ENCODE results near the gene TMEM123. TPM values are rescaled to one million over a fixed set of nuclear protein-coding genes. Genes with fewer than 3 reads are reported as not detected.
"Not testable (repeated sequence)": the region's sequence is repeated elsewhere in the genome, so short reads cannot be mapped to it uniquely, and the experiment has no call there.

TMEM123 gene
- polyA plus RNA-seq, 3 donors from 2014 or later = 288 to 309 (median 289) TPM

- H3K27ac Mint-ChIP-seq = no peak overlapping the region
- peaks cover 0 to 9% (median 4%) of the 10 kb centered on the region in 3 donors for H3K27me3 Mint-ChIP-seq (ENCODE audit: low read depth in 3 of 3)
- DNase-seq = no peak
- peaks cover 14 to 38% (median 20%) of the 10 kb centered on the region in 3 donors for H3K36me3 Mint-ChIP-seq
- no peak overlapping the region for H3K4me3 Mint-ChIP-seq
- peaks cover 45 to 61% of the 10 kb centered on the region in 2 donors for H3K4me1 Mint-ChIP-seq
- H3K9me3 Mint-ChIP-seq = peaks cover 0 to 2% (median 0%) of the 10 kb centered on the region in 6 donors
Measured at GRCh38 chr11:102436561-102436960, 16.0 kb downstream of the TMEM123 start.

DNA sequence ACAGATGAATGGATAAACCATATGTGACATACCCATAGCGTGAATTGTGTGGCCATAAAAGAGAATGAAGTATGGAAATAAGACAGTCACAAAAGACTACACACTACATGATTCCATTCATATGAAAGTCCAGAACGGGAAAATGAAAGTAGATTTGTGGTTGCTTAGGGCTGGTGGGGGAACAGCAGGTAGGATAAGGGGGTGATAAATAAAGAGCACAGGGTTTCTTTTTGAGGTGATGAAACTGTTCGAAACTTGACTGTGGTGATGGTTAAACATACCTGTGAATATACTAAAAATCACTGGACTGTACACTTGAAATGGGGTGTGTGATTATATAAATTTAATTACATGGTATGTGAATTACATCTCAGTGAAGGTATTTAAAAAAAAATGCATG, 16.9 kb downstream of the TMEM123 start:
- Mint-ChIP-seq H3K4me3 (no peak overlapping the region), H3K27ac (no peak overlapping the region), H3K9me3 (peaks cover 0 to 2% (median 0%) of the 10 kb centered on the region in 6 donors), H3K4me1 (peaks cover 42 to 60% of the 10 kb centered on the region in 2 donors), H3K36me3 (peaks cover 14 to 42% (median 24%) of the 10 kb centered on the region in 3 donors), H3K27me3 (ENCODE audit: low read depth in 3 of 3) (peaks cover 0 to 10% (median 3%) of the 10 kb centered on the region in 3 donors)
- DNase-seq = no peak

GRCh38 chr11:102433571-102433970, 19.0 kb downstream of the TMEM123 start:
- H3K27ac Mint-ChIP-seq; H3K4me3 Mint-ChIP-seq; H3K27me3 Mint-ChIP-seq (ENCODE audit: low read depth in 3 of 3); H3K9me3 Mint-ChIP-seq; DNase-seq: not testable (repeated sequence)
- Mint-ChIP-seq H3K36me3 (peaks cover 14 to 47% (median 24%) of the 10 kb centered on the region in 3 donors), H3K4me1 (peaks cover 41 to 59% of the 10 kb centered on the region in 2 donors)

DNA sequence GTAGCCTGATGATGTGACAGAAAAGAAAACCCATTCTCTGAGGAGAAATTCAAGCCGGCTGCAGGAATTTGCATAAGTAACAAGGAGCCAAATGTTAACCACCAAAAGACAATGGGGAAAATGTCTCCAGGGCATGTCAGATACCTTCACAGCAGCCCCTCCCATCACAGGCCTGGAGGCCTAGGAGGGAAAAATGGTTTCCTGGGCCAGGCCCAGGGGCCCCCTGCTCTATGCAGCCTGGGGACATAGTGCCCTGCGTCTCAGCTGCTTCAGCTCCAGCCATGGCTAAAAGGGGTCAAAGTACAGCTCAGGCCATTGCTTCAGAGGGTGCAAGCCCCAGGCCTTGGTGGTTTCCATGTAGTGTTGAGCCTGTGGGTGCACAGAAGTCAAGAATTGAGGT, 20.0 kb downstream of the TMEM123 start:
- H3K9me3 Mint-ChIP-seq; H3K4me3 Mint-ChIP-seq; H3K27me3 Mint-ChIP-seq (ENCODE audit: low read depth in 3 of 3); DNase-seq; H3K27ac Mint-ChIP-seq: not testable (repeated sequence)
- Mint-ChIP-seq H3K4me1 (peaks cover 36 to 52% of the 10 kb centered on the region in 2 donors), H3K36me3 (peaks cover 11 to 43% (median 24%) of the 10 kb centered on the region in 3 donors)

DNA sequence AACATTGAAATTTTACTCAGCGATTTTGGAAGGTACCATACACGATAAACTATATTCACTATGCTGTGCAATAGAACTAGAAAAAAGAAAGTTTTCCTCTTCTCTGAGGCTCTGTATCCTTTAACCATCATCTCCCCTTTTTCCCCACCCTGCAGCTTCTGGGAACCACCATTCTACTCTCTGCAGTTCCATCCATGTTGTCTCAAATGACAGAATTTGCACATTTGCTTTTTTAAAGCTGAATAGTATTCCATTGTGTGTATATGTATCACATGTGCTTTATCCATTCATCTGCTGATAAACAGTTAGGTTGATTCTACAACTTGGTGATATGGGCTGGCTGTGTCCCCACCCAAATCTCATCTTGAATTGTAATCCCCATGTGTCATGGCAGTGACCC, 21.2 kb downstream of the TMEM123 start:
- H3K36me3 Mint-ChIP-seq = peaks cover 11 to 39% (median 23%) of the 10 kb centered on the region in 3 donors
- no peak for DNase-seq
- peaks cover 0 to 5% (median 0%) of the 10 kb centered on the region in 3 donors for H3K27me3 Mint-ChIP-seq (ENCODE audit: low read depth in 3 of 3)
- H3K9me3 Mint-ChIP-seq = peaks cover 0 to 2% (median 0%) of the 10 kb centered on the region in 6 donors
- peaks cover 36 to 50% of the 10 kb centered on the region in 2 donors for H3K4me1 Mint-ChIP-seq
- H3K27ac Mint-ChIP-seq = no peak overlapping the region
- no peak overlapping the region for H3K4me3 Mint-ChIP-seq

- peaks cover 7 to 33% (median 19%) of the 10 kb centered on the region in 3 donors for H3K36me3 Mint-ChIP-seq
- H3K27me3 Mint-ChIP-seq (ENCODE audit: low read depth in 3 of 3) = peaks cover 0 to 5% (median 0%) of the 10 kb centered on the region in 3 donors
- no peak for DNase-seq
- peaks cover 0 to 2% (median 0%) of the 10 kb centered on the region in 6 donors for H3K9me3 Mint-ChIP-seq
- H3K27ac Mint-ChIP-seq = peak overlapping the region in 2 of 6 donors; percentile 18 to 31
- no peak overlapping the region for H3K4me3 Mint-ChIP-seq
- peaks cover 37 to 51% of the 10 kb centered on the region in 2 donors for H3K4me1 Mint-ChIP-seq
Measured at GRCh38 chr11:102430158-102430836, 22.3 kb downstream of the TMEM123 start.

DNA sequence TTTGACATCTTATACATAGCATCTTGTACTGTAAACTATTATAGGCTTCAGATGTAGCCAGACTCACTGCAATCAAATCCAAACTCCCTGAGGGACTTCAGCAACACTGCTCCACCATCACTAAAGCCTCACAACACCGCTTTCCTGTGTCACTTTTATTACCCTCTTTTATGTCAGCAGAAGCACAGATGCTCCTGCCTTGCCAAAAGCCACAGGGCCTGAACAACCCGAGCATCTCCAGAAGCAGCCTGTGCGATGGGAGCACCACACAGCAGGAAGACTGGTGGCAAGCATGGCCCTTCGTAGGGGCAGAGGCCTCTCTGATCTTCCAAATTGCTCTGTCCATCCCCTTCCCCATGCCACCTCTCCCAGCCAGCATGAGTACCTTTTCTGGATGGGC, 22.9 kb downstream of the TMEM123 start:
- DNase-seq = no peak
- H3K4me3 Mint-ChIP-seq = no peak overlapping the region
- peaks cover 0 to 5% (median 0%) of the 10 kb centered on the region in 3 donors for H3K27me3 Mint-ChIP-seq (ENCODE audit: low read depth in 3 of 3)
- H3K36me3 Mint-ChIP-seq = peaks cover 7 to 33% (median 16%) of the 10 kb centered on the region in 3 donors
- peak overlapping the region in 1 of 6 donors; percentile 80 for H3K27ac Mint-ChIP-seq
- peaks cover 37 to 53% of the 10 kb centered on the region in 2 donors for H3K4me1 Mint-ChIP-seq
- peaks cover 0 to 2% (median 0%) of the 10 kb centered on the region in 6 donors for H3K9me3 Mint-ChIP-seq

GRCh38 chr11:102429226-102429625, 23.3 kb downstream of the TMEM123 start:
- Mint-ChIP-seq H3K27me3 (ENCODE audit: low read depth in 3 of 3) (peaks cover 0 to 5% (median 0%) of the 10 kb centered on the region in 3 donors), H3K27ac (peak overlapping the region in 1 of 6 donors; percentile 1), H3K4me1 (peaks cover 38 to 54% of the 10 kb centered on the region in 2 donors), H3K9me3 (peaks cover 0 to 2% (median 0%) of the 10 kb centered on the region in 6 donors), H3K36me3 (peaks cover 7 to 33% (median 16%) of the 10 kb centered on the region in 3 donors), H3K4me3 (no peak overlapping the region)
- no peak for DNase-seq

GRCh38 chr11:102428696-102429095, 23.9 kb downstream of the TMEM123 start:
- no peak overlapping the region for H3K4me3 Mint-ChIP-seq
- H3K27me3 Mint-ChIP-seq (ENCODE audit: low read depth in 3 of 3) = peaks cover 0 to 5% (median 0%) of the 10 kb centered on the region in 3 donors
- no peak for DNase-seq
- H3K4me1 Mint-ChIP-seq = peaks cover 38 to 57% of the 10 kb centered on the region in 2 donors
- peaks cover 7 to 31% (median 16%) of the 10 kb centered on the region in 3 donors for H3K36me3 Mint-ChIP-seq
- H3K27ac Mint-ChIP-seq = no peak overlapping the region
- H3K9me3 Mint-ChIP-seq = peaks cover 0 to 2% (median 0%) of the 10 kb centered on the region in 6 donors

- Mint-ChIP-seq H3K27ac (peak overlapping the region in 3 of 6 donors; percentile 14 to 68 (median 59)), H3K4me3 (no peak overlapping the region), H3K27me3 (ENCODE audit: low read depth in 3 of 3) (peaks cover 0 to 2% (median 0%) of the 10 kb centered on the region in 3 donors), H3K9me3 (peaks cover 0 to 2% (median 0%) of the 10 kb centered on the region in 6 donors), H3K36me3 (peaks cover 3 to 16% (median 12%) of the 10 kb centered on the region in 3 donors), H3K4me1 (peaks cover 50 to 70% of the 10 kb centered on the region in 2 donors)
- no peak for DNase-seq
Measured at GRCh38 chr11:102427068-102427467, 25.5 kb downstream of the TMEM123 start.

- H3K36me3 Mint-ChIP-seq = peaks cover 0 to 11% (median 7%) of the 10 kb centered on the region in 3 donors
- H3K9me3 Mint-ChIP-seq = no peaks in the 10 kb centered on the region
- no peak for DNase-seq
- H3K27ac Mint-ChIP-seq = peak overlapping the region in 1 of 6 donors; percentile 14
- H3K27me3 Mint-ChIP-seq (ENCODE audit: low read depth in 3 of 3) = peaks cover 0 to 2% (median 2%) of the 10 kb centered on the region in 3 donors
- H3K4me1 Mint-ChIP-seq = peaks cover 50 to 70% of the 10 kb centered on the region in 2 donors
- no peak overlapping the region for H3K4me3 Mint-ChIP-seq
Measured at GRCh38 chr11:102426570-102426969, 26.0 kb downstream of the TMEM123 start.

DNA sequence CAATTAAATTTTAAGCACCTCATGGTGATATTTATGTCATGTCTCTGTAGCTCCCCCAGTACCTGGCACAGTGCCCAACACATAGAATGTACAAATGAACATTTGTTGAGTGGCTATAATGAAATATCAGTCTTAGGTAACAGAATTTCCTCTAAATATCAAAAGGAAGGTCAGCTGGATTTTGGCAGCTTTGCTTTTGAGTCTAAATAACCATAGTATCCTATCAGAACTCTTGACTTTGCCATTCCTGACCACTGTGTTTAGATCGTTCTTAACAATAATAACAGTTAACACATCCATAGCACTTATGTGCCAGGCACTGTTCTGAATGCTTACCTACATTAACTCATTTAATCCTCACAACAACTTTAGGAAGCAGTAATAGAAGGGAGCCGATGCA, 26.6 kb downstream of the TMEM123 start:
- Mint-ChIP-seq H3K27ac (peak overlapping the region in 1 of 6 donors; percentile 35), H3K4me3 (no peak overlapping the region), H3K27me3 (ENCODE audit: low read depth in 3 of 3) (peaks cover 0 to 2% (median 0%) of the 10 kb centered on the region in 3 donors), H3K4me1 (peaks cover 54 to 70% of the 10 kb centered on the region in 2 donors), H3K36me3 (peaks cover 0 to 9% (median 3%) of the 10 kb centered on the region in 3 donors), H3K9me3 (no peaks in the 10 kb centered on the region)
- DNase-seq = no peak

DNA sequence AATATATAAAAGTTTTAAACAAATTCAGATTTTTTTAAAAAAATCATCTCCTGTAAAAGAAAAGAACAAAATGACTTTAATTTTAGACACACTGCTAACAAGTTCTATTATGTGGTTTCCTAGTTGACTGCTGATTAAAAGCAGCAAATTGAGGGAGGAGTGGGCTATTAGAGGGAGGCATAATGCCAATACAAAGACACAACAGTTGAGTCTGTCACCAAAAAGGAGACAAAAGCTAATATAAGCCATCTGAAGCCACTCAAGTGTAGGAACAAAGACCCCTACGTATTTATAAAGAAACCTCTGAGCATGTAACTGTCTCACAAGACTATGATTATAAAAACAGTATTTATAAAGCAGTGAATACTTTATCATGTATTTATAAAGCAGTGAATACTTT, 28.6 kb downstream of the TMEM123 start:
- no peaks in the 10 kb centered on the region for H3K9me3 Mint-ChIP-seq
- no peak for DNase-seq
- H3K4me1 Mint-ChIP-seq = peaks cover 45 to 67% of the 10 kb centered on the region in 2 donors
- peaks cover 0 to 3% (median 3%) of the 10 kb centered on the region in 3 donors for H3K36me3 Mint-ChIP-seq
- no peak overlapping the region for H3K4me3 Mint-ChIP-seq
- no peak overlapping the region for H3K27ac Mint-ChIP-seq
- peaks cover 0 to 2% (median 0%) of the 10 kb centered on the region in 3 donors for H3K27me3 Mint-ChIP-seq (ENCODE audit: low read depth in 3 of 3)
